Breast epithelium (tissue), 3 donors: Measurements from ENCODE around the gene CLDND2.

Experiments used
- CTCF ChIP-seq, 3 donors: fragments of 450-650 bp; IDR thresholded peaks; one replicate each; pipeline ENCODE4 v1.5.1; 2016 to 2017; ENCODE audit warnings: antibody characterized with exemption in 3 of 3, mild to moderate bottlenecking in 3 of 3, moderate library complexity in 3 of 3
- POLR2A ChIP-seq: fragments of 450-650 bp; IDR thresholded peaks from one replicate; pipeline ENCODE4 v1.6.1; 2016; ENCODE audit warnings: antibody characterized with exemption, mild to moderate bottlenecking, moderate library complexity

GRCh38 chr19:51330366-51330765 is 38.4 kb downstream of the CLDND2 start:
- TF ChIP-seq CTCF (IDR thresholded peaks at IDR 0.05) (no peak), POLR2A (no peak)
